Hepatocyte (in vitro differentiated cells): ENCODE measurements around the gene IDI1. TPM values are rescaled to one million over a fixed set of nuclear protein-coding genes. Genes with fewer than 3 reads are reported as not detected.

ENCODE experiments used
- DNase-seq: peaks from one replicate; pipeline ENCODE4 v3.0.0-alpha.2; 2016; ENCODE audit warnings: low spot score
- H2AFZ ChIP-seq: fragments of 200-600 bp; sonication (generic); 2 replicates; pipeline ENCODE4 v1.6.0; 2016; ENCODE audit warnings: antibody characterized with exemption, mild to moderate bottlenecking
- H3K27ac ChIP-seq: fragments of 200-600 bp; sonication (generic); 2 replicates; pipeline ENCODE4 v1.5.1; 2016; ENCODE audit warnings: mild to moderate bottlenecking
- H3K27me3 ChIP-seq: fragments of 200-600 bp; sonication (generic); 2 replicates; pipeline ENCODE4 v1.6.1; 2016
- H3K36me3 ChIP-seq: fragments of 200-600 bp; sonication (generic); replicated peaks from 2 replicates; pipeline ENCODE4 v1.5.1; 2016; ENCODE audit warnings: low read depth; ENCODE audit not compliant: insufficient read depth
- H3K4me1 ChIP-seq: fragments of 200-600 bp; sonication (generic); 2 replicates; pipeline ENCODE4 v1.5.1; 2016; ENCODE audit warnings: mild to moderate bottlenecking, moderate library complexity; ENCODE audit not compliant: insufficient read depth
- H3K4me2 ChIP-seq: fragments of 200-600 bp; sonication (generic); 2 replicates; pipeline ENCODE4 v1.6.0; 2016
- H3K4me3 ChIP-seq: fragments of 200-600 bp; sonication (generic); 2 replicates; pipeline ENCODE4 v1.5.1; 2016; ENCODE audit warnings: mild to moderate bottlenecking
- H3K79me2 ChIP-seq: fragments of 200-600 bp; sonication (generic); 2 replicates; pipeline ENCODE4 v1.6.0; 2017; ENCODE audit warnings: mild to moderate bottlenecking
- H3K9me2 ChIP-seq: fragments of 200-600 bp; sonication (generic); replicated peaks from 2 replicates; pipeline ENCODE4 v1.6.0; 2017; ENCODE audit warnings: mild to moderate bottlenecking; ENCODE audit not compliant: insufficient read depth
- H3K9me3 ChIP-seq: fragments of 200-600 bp; sonication (generic); 2 replicates; pipeline ENCODE4 v1.5.1; 2016; ENCODE audit warnings: low read depth, mild to moderate bottlenecking
- H4K20me1 ChIP-seq: fragments of 200-600 bp; sonication (generic); 2 replicates; pipeline ENCODE4 v1.6.0; 2016; ENCODE audit warnings: mild to moderate bottlenecking; ENCODE audit not compliant: insufficient read depth, poor library complexity, severe bottlenecking
- CTCF ChIP-seq: fragments of 200-600 bp; sonication (generic); IDR thresholded peaks from 2 replicates; pipeline ENCODE4 v1.5.1; 2016; ENCODE audit warnings: antibody characterized with exemption, mild to moderate bottlenecking; ENCODE audit not compliant: poor library complexity
- EZH2 ChIP-seq: fragments of 200-600 bp; sonication (generic); IDR thresholded peaks from 2 replicates; pipeline ENCODE4 v1.6.1; 2016; ENCODE audit warnings: antibody characterized with exemption, mild to moderate bottlenecking, borderline replicate concordance
- EZH2phosphoT487 ChIP-seq: fragments of 200-600 bp; sonication (generic); IDR thresholded peaks from one replicate; pipeline ENCODE4 v1.6.1; 2018; ENCODE audit warnings: antibody characterized with exemption, mild to moderate bottlenecking, low read depth, moderate library complexity; ENCODE audit not compliant: unreplicated experiment, severe bottlenecking
- WGBS: methylation state at CpG from one replicate; pipeline ENCODE4 v1.1.6; 2016; ENCODE audit warnings: low lambda C conversion rate; ENCODE audit errors: missing lambda C conversion rate; 5-methylcytosine and 5-hydroxymethylcytosine counted together
- polyA plus RNA-seq: library from polyadenylated mRNA; unstranded; fragments of >200 nt; fragmentation: Nextera tagmentation; extraction: Ambion mirVana; gene quantifications from 2 replicates; pipeline ENCODE4 v1.2.1, GENCODE V29; 2016
- total RNA-seq: library from RNA; depleted of rRNA; stranded (reverse); fragments of >200 nt; gene quantifications from 2 replicates; pipeline ENCODE4 v1.2.3, GENCODE V29; 2014

IDI1 gene
- total and polyA plus RNA-seq, 2 experiments from 2014 or later = 228 to 303 TPM

- Histone ChIP-seq H3K79me2 (peaks cover 47% of the 10 kb centered on the region), H4K20me1 (no peaks in the 10 kb centered on the region)
Measured at GRCh38 chr10:1063232-1063865, 14.4 kb upstream of the IDI1 start.

DNA sequence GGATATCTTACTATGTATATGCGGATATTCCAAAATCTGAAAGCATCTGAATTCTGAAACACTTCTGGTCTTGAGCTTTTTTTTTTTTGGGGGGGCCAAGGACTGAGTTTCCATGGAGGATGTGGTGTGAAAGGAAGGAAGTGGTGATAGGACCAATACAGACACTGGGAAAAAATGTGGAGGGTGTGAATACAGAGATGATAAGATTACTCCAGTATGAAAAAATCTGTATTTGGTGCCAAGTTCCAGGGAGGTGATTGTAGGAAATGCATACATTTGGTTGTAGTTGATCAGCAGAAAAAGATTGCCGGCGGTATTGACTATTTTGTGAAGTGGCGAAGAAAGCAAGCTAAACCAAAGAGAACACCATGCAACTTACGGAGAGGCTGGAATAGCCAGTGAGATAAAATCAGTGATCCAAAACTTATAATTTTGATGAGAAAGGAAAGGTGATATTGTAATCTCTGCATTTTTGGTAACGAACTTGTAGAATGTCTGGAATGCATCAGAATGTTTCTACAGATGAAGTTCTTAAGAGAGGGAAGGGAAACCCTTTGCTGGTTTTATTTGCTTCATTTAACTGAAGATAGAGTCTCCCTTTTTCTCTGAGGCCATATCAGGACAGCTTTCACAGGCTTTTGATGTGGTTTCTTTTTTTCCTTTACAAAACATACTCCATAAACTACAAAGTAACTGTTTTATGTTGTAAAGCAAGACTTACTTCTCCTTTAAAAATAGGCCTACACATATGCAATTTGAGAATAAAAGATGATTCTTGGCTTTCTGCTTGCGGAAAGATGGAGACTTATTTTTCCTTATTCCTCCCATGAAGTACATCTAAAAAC lies 13.2 kb upstream of the IDI1 start:
- no peak for DNase-seq
- H4K20me1 ChIP-seq = no peaks in the 10 kb centered on the region
- peaks cover 9% of the 10 kb centered on the region for H3K4me1 ChIP-seq
- no peak overlapping the region for H3K27ac ChIP-seq
- no peaks in the 10 kb centered on the region for H3K9me3 ChIP-seq
- H2AFZ ChIP-seq = no peak overlapping the region
- no peak for TF ChIP-seq EZH2phosphoT487
- TF ChIP-seq EZH2 = no peak
- TF ChIP-seq CTCF = no peak
- no peaks in the 10 kb centered on the region for H3K36me3 ChIP-seq
- H3K79me2 ChIP-seq = peaks cover 59% of the 10 kb centered on the region
- no peaks in the 10 kb centered on the region for H3K9me2 ChIP-seq
- no peak overlapping the region for H3K4me2 ChIP-seq
- H3K4me3 ChIP-seq = no peak overlapping the region
- 84% methylated on average over 7 of the region's 7 CpGs for WGBS
- H3K27me3 ChIP-seq = no peaks in the 10 kb centered on the region

More at GRCh38 chr10:1063232-1063865, 14.4 kb upstream of the IDI1 start:
- TF ChIP-seq EZH2 (no peak), EZH2phosphoT487 (no peak), CTCF (no peak)
- no peak overlapping the region for H3K4me3 ChIP-seq
- DNase-seq = no peak
- H3K27ac ChIP-seq = no peak overlapping the region
- H3K4me2 ChIP-seq = no peak overlapping the region
- no peaks in the 10 kb centered on the region for H3K36me3 ChIP-seq
- H3K4me1 ChIP-seq = no peaks in the 10 kb centered on the region
- 97% methylated on average over 7 of the region's 7 CpGs for WGBS
- H3K9me3 ChIP-seq = no peaks in the 10 kb centered on the region
- no peak overlapping the region for H2AFZ ChIP-seq
- H3K9me2 ChIP-seq = no peaks in the 10 kb centered on the region
- no peaks in the 10 kb centered on the region for H3K27me3 ChIP-seq

DNA sequence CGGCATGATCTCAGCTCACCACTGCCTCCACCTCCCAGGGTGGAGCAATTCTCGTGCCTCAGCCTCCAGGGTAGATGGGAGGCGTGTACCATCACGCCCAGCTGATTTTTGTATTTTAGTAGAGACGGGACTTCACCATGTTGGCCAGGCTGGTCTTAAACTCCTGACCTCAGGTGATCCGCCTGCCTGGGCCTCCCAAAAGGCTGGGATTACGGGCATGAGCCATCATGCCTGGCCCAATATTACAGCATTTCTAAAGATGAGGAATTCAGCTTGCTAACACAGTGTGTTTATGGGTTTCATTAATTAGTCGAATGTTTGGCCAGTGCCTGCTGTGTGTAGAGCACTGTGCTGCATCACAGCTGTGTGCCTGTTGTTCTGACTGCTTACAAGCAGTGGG lies 11.0 kb upstream of the IDI1 start:
- TF ChIP-seq EZH2phosphoT487 (no peak), EZH2 (no peak), CTCF (no peak)
- Histone ChIP-seq H4K20me1 (peaks cover 6% of the 10 kb centered on the region), H3K9me2 (no peaks in the 10 kb centered on the region), H3K4me3 (no peak overlapping the region), H2AFZ (no peak overlapping the region), H3K9me3 (no peaks in the 10 kb centered on the region), H3K36me3 (no peaks in the 10 kb centered on the region), H3K79me2 (peaks cover 75% of the 10 kb centered on the region), H3K27ac (no peak overlapping the region), H3K4me2 (no peak overlapping the region), H3K4me1 (peaks cover 16% of the 10 kb centered on the region), H3K27me3 (no peaks in the 10 kb centered on the region)
- no peak for DNase-seq
- 93% methylated on average over 8 of the region's 8 CpGs for WGBS
